Loucy (cell line): ENCODE measurements around the gene NUDT1.

ENCODE experiments used
- CTCF ChIP-seq: fragments of 200-600 bp; sonication (generic); conservative IDR thresholded peaks from 2 replicates; pipeline ENCODE4 v1.5.1; 2014; ENCODE audit warnings: mild to moderate bottlenecking, antibody characterized with exemption, low read length
- EZH2phosphoT487 ChIP-seq: fragments of 200-600 bp; IDR thresholded peaks from 2 replicates; pipeline ENCODE4 v1.6.1; 2018; ENCODE audit warnings: antibody characterized with exemption, mild to moderate bottlenecking, moderate library complexity, borderline replicate concordance

DNA sequence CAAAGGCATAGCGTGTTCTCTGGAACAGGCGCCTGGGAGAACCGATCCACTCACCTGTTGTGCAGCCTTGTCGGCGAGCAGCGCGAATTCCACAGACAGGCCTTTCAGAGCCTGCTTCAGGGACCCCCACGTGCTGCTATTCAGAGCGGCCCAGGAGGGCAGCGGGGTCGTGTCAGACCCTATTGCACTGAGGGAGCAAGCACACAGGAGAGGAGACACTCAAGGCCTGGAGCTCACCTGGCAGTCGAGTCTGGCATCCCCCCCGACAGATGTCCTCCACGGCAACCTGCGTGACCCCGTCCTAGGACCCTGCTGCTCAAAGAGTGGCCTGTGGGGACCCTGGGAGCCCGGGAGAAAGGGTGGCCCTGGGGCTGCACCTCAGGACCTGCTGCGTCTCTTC, 21.1 kb downstream of the NUDT1 start:
- no peak for TF ChIP-seq CTCF
- TF ChIP-seq EZH2phosphoT487, result no peak
